Activated CD8-positive, alpha-beta memory T cell treated with anti-CD3 and anti-CD28 coated beads, Interleukin-2, amount 50 U/mL, for 1 hour (primary cell): Measurements from ENCODE around the gene SPTLC3.
"Not testable (repeated sequence)": the region's sequence is repeated elsewhere in the genome, so short reads cannot be mapped to it uniquely, and the experiment has no call there.

Experiments used
- DNase-seq: peaks from one replicate; pipeline ENCODE4 v3.0.0-alpha.2; 2020; ENCODE audit errors: extremely low read depth

The SPTLC3 gene

GRCh38 chr20:13008761-13009681, at the start of gene SPTLC3:
SPTLC3 (plus strand) TSS chr20:13008972; CDS start chr20:13009268, 296 bp downstream.
- no peak for DNase-seq

GRCh38 chr20:12961725-12962124, 47.0 kb upstream of the SPTLC3 start:
- DNase-seq = no peak

- no peak for DNase-seq
Measured at GRCh38 chr20:12962895-12963294, 45.9 kb upstream of the SPTLC3 start.

- no peak for DNase-seq
Measured at GRCh38 chr20:12963416-12963815, 45.4 kb upstream of the SPTLC3 start.

GRCh38 chr20:12965212-12965869, 43.4 kb upstream of the SPTLC3 start:
- no peak for DNase-seq

- DNase-seq = no peak
Measured at GRCh38 chr20:12965870-12966251, 42.9 kb upstream of the SPTLC3 start.

- no peak for DNase-seq
Measured at GRCh38 chr20:12966468-12967085, 42.2 kb upstream of the SPTLC3 start.

GRCh38 chr20:12967932-12968331, 40.8 kb upstream of the SPTLC3 start:
- DNase-seq = no peak

- no peak for DNase-seq
Measured at GRCh38 chr20:12968472-12968871, 40.3 kb upstream of the SPTLC3 start.

- DNase-seq = no peak
Measured at GRCh38 chr20:12969071-12969669, 39.6 kb upstream of the SPTLC3 start.

- no peak for DNase-seq
Measured at GRCh38 chr20:12970372-12970821, 38.4 kb upstream of the SPTLC3 start.

GRCh38 chr20:12975833-12976608, 32.8 kb upstream of the SPTLC3 start:
- DNase-seq = no peak

GRCh38 chr20:12976720-12977309, 32.0 kb upstream of the SPTLC3 start:
- DNase-seq = no peak

GRCh38 chr20:12977328-12978125, 31.2 kb upstream of the SPTLC3 start:
- no peak for DNase-seq

- no peak for DNase-seq
Measured at GRCh38 chr20:12978126-12978394, 30.7 kb upstream of the SPTLC3 start.

GRCh38 chr20:12978613-12979495, 29.9 kb upstream of the SPTLC3 start:
- no peak for DNase-seq

- not testable (repeated sequence) for DNase-seq
Measured at GRCh38 chr20:12979713-12980112, 29.1 kb upstream of the SPTLC3 start.

GRCh38 chr20:12982098-12982497, 26.7 kb upstream of the SPTLC3 start:
- DNase-seq = no peak

GRCh38 chr20:12984069-12984765, 24.6 kb upstream of the SPTLC3 start:
- no peak for DNase-seq
